GM18909 (cell line): Measurements from ENCODE around the gene AGAP2.
"Not testable (repeated sequence)": the region's sequence is repeated elsewhere in the genome, so short reads cannot be mapped to it uniquely, and the experiment has no call there.

Source experiments
- ATAC-seq: cut with Tn5 transposase; IDR thresholded peaks from one replicate; pipeline ENCODE4 v1.9.1; 2021; ENCODE audit warnings: mild to moderate bottlenecking; ENCODE audit not compliant: unreplicated experiment, poor library complexity

The AGAP2 gene

GRCh38 chr12:57724936-57725740, 13.4 kb downstream of the AGAP2 start:
- ATAC-seq = no peak

- no peak for ATAC-seq
Observed at GRCh38 chr12:57724003-57724935, 14.3 kb downstream of the AGAP2 start.

- no peak for ATAC-seq
Observed at GRCh38 chr12:57723630-57723962, 14.9 kb downstream of the AGAP2 start.

- no peak for ATAC-seq
Observed at GRCh38 chr12:57722716-57723629, 15.6 kb downstream of the AGAP2 start.

GRCh38 chr12:57721846-57722608, 16.5 kb downstream of the AGAP2 start:
- not testable (repeated sequence) for ATAC-seq

- ATAC-seq = no peak
Observed at GRCh38 chr12:57720606-57721595, 17.6 kb downstream of the AGAP2 start.

- ATAC-seq = no peak
Observed at GRCh38 chr12:57719777-57720605, 18.6 kb downstream of the AGAP2 start.

- no peak for ATAC-seq
Observed at GRCh38 chr12:57718641-57719528, 19.7 kb downstream of the AGAP2 start.

GRCh38 chr12:57717846-57718640, 20.5 kb downstream of the AGAP2 start:
- ATAC-seq = no peak

GRCh38 chr12:57717131-57717530, 21.4 kb downstream of the AGAP2 start:
- ATAC-seq = no peak

GRCh38 chr12:57716305-57716704, 22.2 kb downstream of the AGAP2 start:
- ATAC-seq = no peak

- no peak for ATAC-seq
Observed at GRCh38 chr12:57715786-57716185, 22.8 kb downstream of the AGAP2 start.

- not testable (repeated sequence) for ATAC-seq
Observed at GRCh38 chr12:57715036-57715748, 23.4 kb downstream of the AGAP2 start.

- no peak for ATAC-seq
Observed at GRCh38 chr12:57713209-57713608, 25.3 kb downstream of the AGAP2 start.

- ATAC-seq = no peak
Observed at GRCh38 chr12:57712701-57713100, 25.8 kb downstream of the AGAP2 start.
